Fibroblast of mammary gland (primary cell): ENCODE results near the gene BMP5.

ENCODE experiments used
- DNase-seq: peaks from one replicate; pipeline ENCODE4 v3.0.0-alpha.2; 2010; ENCODE audit warnings: low read depth
- H3K4me3 ChIP-seq: 2 replicates; pipeline ENCODE4 v1.5.1; 2011; ENCODE audit warnings: low read depth, mild to moderate bottlenecking, low read length, moderate library complexity; ENCODE audit not compliant: control insufficient read depth
- TF ChIP-seq, protein P1 (sequence below): conservative IDR thresholded peaks from 2 replicates; pipeline ENCODE4 v1.5.1; 2011; ENCODE audit warnings: low read depth, low read length, inconsistent platforms; ENCODE audit not compliant: control insufficient read depth, insufficient read depth

BMP5 gene

DNA sequence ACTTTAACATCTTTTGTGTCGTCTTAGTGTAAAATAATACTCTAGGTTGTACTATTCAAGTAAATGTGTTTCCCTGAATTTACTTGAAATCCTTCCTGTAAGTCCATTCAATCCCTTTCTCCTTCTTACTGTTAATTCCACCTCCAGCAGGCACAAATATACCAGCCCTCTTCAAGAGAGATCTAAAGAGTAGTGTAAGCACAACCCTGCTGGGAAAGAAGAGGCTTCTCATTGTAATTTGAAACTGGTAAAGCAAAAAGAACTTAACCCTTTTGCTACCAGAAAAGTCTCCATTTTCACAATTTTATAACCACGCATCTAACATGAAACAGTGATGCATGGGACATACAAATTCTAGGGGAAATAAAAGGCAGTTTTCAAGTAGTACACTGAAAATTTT lies at the start of gene BMP5:
Gene BMP5 (minus strand): TSS at position 191 of the 400 bp plus-strand sequence. CDS start 725 bp downstream, outside the sequence.
- no peak for DNase-seq
- H3K4me3 ChIP-seq: no peak within 1 kb of the TSS
- TF ChIP-seq, protein P1, sequence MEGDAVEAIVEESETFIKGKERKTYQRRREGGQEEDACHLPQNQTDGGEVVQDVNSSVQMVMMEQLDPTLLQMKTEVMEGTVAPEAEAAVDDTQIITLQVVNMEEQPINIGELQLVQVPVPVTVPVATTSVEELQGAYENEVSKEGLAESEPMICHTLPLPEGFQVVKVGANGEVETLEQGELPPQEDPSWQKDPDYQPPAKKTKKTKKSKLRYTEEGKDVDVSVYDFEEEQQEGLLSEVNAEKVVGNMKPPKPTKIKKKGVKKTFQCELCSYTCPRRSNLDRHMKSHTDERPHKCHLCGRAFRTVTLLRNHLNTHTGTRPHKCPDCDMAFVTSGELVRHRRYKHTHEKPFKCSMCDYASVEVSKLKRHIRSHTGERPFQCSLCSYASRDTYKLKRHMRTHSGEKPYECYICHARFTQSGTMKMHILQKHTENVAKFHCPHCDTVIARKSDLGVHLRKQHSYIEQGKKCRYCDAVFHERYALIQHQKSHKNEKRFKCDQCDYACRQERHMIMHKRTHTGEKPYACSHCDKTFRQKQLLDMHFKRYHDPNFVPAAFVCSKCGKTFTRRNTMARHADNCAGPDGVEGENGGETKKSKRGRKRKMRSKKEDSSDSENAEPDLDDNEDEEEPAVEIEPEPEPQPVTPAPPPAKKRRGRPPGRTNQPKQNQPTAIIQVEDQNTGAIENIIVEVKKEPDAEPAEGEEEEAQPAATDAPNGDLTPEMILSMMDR: no peak

DNA sequence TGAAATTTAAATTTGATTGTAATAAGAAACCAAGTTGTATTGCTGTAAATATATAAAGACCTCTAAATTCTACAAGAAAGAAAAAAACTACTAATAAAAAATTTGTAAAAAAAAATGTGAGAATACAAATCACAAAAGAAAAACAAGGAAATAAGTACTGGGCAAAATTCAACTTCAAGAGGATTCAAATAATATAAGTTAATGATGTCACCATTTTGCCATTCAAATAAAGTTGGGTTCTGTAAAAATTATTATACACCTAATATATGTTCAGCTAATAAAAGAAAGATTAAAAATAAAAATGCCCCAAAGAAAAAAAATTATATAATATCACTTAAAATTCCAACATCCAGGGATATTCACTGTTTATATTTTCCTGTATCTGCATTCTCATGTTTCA lies 47.0 kb upstream of the BMP5 start:
- TF ChIP-seq, protein P1: no peak
- no peak for DNase-seq
- H3K4me3 ChIP-seq: no peak overlapping the region

DNA sequence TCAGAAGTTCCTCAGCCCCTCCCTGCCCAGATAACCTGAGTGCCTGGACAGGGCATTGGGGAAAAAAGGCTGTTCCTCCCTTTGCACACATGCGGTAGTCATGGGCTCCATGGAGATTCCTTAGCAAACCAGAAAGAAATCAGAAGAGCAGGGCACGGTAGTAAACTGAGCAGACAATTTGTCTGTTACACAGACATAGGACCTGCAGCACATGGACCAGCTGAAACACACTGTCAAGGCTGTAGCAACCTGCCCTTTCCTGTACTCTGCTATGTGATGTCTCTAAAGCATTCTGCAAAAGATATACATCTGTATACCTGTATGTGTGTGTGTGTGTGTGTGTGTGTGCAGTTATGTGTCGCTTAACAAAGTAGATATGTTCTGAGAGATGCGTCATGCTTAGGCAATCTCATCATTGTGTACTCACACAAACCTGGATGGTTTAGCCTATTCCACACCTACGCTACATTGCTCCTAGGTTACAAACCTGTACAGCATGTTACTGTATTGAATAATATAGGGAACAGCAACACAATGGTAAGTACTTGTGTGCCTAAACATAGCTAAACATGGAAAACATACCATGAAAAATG lies 44.4 kb upstream of the BMP5 start:
- DNase-seq: no peak
- no peak overlapping the region for H3K4me3 ChIP-seq
- TF ChIP-seq, protein P1: no peak

DNA sequence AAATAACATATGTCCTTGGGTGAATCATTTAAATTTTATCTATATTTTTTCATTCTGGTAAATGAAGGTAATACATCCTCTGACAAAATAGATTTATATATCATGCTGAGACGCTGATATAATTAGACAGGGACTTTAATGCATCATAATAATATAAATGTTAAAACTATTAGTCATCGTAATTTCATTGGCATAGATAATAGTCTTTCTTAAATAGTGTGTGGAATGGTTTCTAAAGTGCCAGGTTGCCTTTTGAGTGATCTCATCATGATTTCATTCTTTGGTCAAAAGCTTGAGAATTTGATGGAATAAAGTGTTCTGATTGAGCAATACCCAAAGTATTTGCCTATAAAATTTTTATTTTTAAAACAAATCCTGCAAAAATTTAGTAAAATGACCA lies 43.2 kb upstream of the BMP5 start:
- peak; percentile 90 for DNase-seq
- H3K4me3 ChIP-seq: no peak overlapping the region
- TF ChIP-seq, protein P1: no peak

DNA sequence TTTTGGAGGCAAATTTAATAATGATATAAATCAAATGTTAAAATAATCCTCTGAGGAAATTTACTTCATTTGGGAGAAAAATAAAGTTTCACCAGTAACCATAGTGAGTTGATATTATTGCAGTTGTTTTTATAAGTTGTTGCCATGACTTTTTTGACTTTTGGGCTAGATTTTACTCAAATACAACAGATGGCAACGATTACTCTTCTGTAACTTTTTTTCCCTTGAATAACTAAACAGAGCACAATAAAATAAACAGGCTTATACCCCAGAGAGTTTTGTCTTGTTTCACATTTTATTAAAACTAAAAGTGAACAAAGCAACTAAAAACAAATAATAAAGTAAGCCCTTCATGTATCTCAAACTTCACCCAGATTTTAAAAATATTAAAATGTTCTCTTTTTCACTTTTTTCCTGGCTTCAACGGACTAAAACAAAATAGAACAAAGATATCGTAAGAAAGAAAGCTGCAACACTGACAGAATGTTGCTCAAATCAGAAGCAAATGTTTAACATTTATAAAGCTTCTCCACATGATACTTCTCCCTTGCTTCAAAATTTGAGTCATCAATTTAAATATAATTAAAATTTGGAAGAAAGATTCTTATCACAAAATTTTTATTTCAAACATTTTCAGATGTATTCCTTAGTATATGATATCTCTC lies 42.5 kb upstream of the BMP5 start:
- peak; percentile 76 for DNase-seq
- no peak overlapping the region for H3K4me3 ChIP-seq
- TF ChIP-seq, protein P1: no peak

DNA sequence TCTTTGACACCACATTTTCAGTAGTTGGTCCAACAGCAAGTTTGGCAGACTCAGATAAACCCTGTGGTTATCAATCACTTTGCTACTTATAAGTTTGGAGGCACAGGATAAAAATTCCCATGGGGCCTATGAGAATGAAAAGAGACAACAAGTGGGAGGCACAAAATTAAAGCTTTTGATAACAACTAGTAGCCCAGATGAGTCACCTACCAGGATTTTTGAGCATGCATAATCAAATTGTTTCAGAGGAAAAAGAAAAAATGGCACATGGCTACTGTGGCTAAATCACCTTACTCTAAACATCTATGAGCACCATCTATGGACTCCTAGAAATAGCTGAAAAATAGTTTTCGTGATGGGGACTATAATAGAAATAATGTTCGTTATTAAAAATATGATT lies 40.8 kb upstream of the BMP5 start:
- DNase-seq: peak; percentile 22
- H3K4me3 ChIP-seq: no peak overlapping the region
- TF ChIP-seq, protein P1: no peak
